Measurements from ENCODE around the gene INMT. TPM values are rescaled to one million over a fixed set of nuclear protein-coding genes. Genes with fewer than 3 reads are reported as not detected.

The INMT gene
- total and polyA plus RNA-seq, 8 donors, result 4.2 to 18.7 (median 9.6) TPM

GRCh38 chr7:30733691-30734090, 18.2 kb upstream of the INMT start:
- DNase-seq, result no peak
- WGBS, 2 donors, result 92 to 97% methylated on average over 11 of the region's 11 CpGs
- no peaks in the 10 kb centered on the region for H3K36me3 ChIP-seq
- intact Hi-C loops (cut with DNase I), result no loop called here
- no peaks in the 10 kb centered on the region for H3K9me3 ChIP-seq
- H3K4me1 ChIP-seq, result no peaks in the 10 kb centered on the region
- H3K27me3 ChIP-seq, result no peaks in the 10 kb centered on the region
- no peak for ATAC-seq
- FAIRE-seq, result no peak
- no peak overlapping the region for H3K27ac ChIP-seq
- H3K4me3 ChIP-seq, result no peak overlapping the region
- TF ChIP-seq CTCF (IDR thresholded peaks at IDR 0.05), result no peak

GRCh38 chr7:30734497-30734896, 17.4 kb upstream of the INMT start:
- no peak for TF ChIP-seq CTCF (IDR thresholded peaks at IDR 0.05)
- Histone ChIP-seq H3K27ac (no peak overlapping the region), H3K27me3 (no peaks in the 10 kb centered on the region), H3K36me3 (no peaks in the 10 kb centered on the region), H3K4me3 (no peak overlapping the region), H3K9me3 (no peaks in the 10 kb centered on the region), H3K4me1 (no peaks in the 10 kb centered on the region)
- ATAC-seq, result no peak
- 88 to 96% methylated on average over 7 of the region's 7 CpGs for WGBS, 2 donors
- intact Hi-C loops (cut with DNase I), result no loop called here
- no peak for DNase-seq
- FAIRE-seq, result no peak

GRCh38 chr7:30735631-30736030, 16.3 kb upstream of the INMT start:
- Histone ChIP-seq H3K36me3 (no peaks in the 10 kb centered on the region), H3K27me3 (no peaks in the 10 kb centered on the region), H3K9me3 (no peaks in the 10 kb centered on the region), H3K27ac (no peak overlapping the region), H3K4me3 (no peak overlapping the region), H3K4me1 (no peaks in the 10 kb centered on the region)
- FAIRE-seq, result no peak
- ATAC-seq, result no peak
- intact Hi-C loops (cut with DNase I), result no loop called here
- no peak for TF ChIP-seq CTCF (IDR thresholded peaks at IDR 0.05)
- DNase-seq, result no peak
- WGBS, 2 donors, result 92 to 95% methylated on average over 3 of the region's 3 CpGs

- H3K9me3 ChIP-seq, result no peaks in the 10 kb centered on the region
- H3K4me3 ChIP-seq, result no peak overlapping the region
- H3K4me1 ChIP-seq, result no peaks in the 10 kb centered on the region
- WGBS, 2 donors, result 83 to 89% methylated on average over 4 of the region's 4 CpGs
- FAIRE-seq, result no peak
- no peaks in the 10 kb centered on the region for H3K36me3 ChIP-seq
- DNase-seq, result no peak
- no peak overlapping the region for H3K27ac ChIP-seq
- TF ChIP-seq CTCF (IDR thresholded peaks at IDR 0.05), result no peak
- ATAC-seq, result no peak
- no peaks in the 10 kb centered on the region for H3K27me3 ChIP-seq
- intact Hi-C loops (cut with DNase I), result no loop called here
Measured at GRCh38 chr7:30736291-30736690, 15.6 kb upstream of the INMT start.

- Histone ChIP-seq H3K36me3 (no peaks in the 10 kb centered on the region), H3K4me3 (no peak overlapping the region), H3K4me1 (no peaks in the 10 kb centered on the region), H3K27ac (no peak overlapping the region), H3K27me3 (no peaks in the 10 kb centered on the region), H3K9me3 (no peaks in the 10 kb centered on the region)
- ATAC-seq (no peak), FAIRE-seq (no peak), DNase-seq (no peak)
- intact Hi-C loops (cut with DNase I), result no loop called here
- WGBS, 2 donors, result 80 to 87% methylated on average over 6 of the region's 6 CpGs
- no peak for TF ChIP-seq CTCF (IDR thresholded peaks at IDR 0.05)
Measured at GRCh38 chr7:30738026-30738915, 13.7 kb upstream of the INMT start.

All from pancreas (tissue), 10 donors.